Panc1 (cell line): Measurements from ENCODE around the gene WDR70. TPM values are rescaled to one million over a fixed set of nuclear protein-coding genes. Genes with fewer than 3 reads are reported as not detected.

Source experiments
- ATAC-seq: fragments of 200-7000 bp; cut with Tn5 transposase; 2 replicates; pipeline ENCODE4 v1.9.1; 2020; ENCODE audit warnings: mild to moderate bottlenecking, moderate library complexity
- BruUV-seq: library from RNA; stranded (reverse); fragments of 400-500 nt; replicated peaks from 2 replicates; lab custom pipeline; 2021; lab: Mats Ljungman, UMichigan
- CTCF ChIA-PET: fragments of 300-600 bp; sonication (Branson Sonifier 250); formaldehyde crosslinking; loops from one replicate; lab custom pipeline; 2022; ENCODE audit warnings: antibody characterized with exemption; lab: Charles Lee
- POLR2A ChIA-PET: fragments of 300-600 bp; sonication (Branson Sonifier 250); formaldehyde crosslinking; loops from one replicate; lab custom pipeline; 2022; ENCODE audit warnings: antibody characterized with exemption; lab: Charles Lee
- DNase-seq: peaks from one replicate; pipeline ENCODE4 v3.0.0-alpha.2; 2010; ENCODE audit warnings: low read depth, low spot score
- H3K27ac ChIP-seq: 2 replicates; pipeline ENCODE4 v1.5.1; 2011; ENCODE audit warnings: mild to moderate bottlenecking, low read length, inconsistent platforms
- H3K27me3 ChIP-seq: fragments of 200-500 bp; sonication (Bioruptor generic); 2 replicates; pipeline ENCODE4 v1.6.0; 2014; ENCODE audit warnings: low read length, inconsistent platforms; ENCODE audit not compliant: control insufficient read depth, insufficient read depth
- H3K36me3 ChIP-seq: fragments of 200-500 bp; sonication (Bioruptor generic); 2 replicates; pipeline ENCODE4 v1.5.1; 2014; ENCODE audit warnings: inconsistent platforms, mild to moderate bottlenecking, low read length, moderate library complexity; ENCODE audit not compliant: control insufficient read depth, insufficient read depth
- H3K4me1 ChIP-seq: 2 replicates; pipeline ENCODE4 v1.5.1; 2011; ENCODE audit warnings: inconsistent platforms, mild to moderate bottlenecking, low read length, moderate library complexity; ENCODE audit not compliant: control insufficient read depth, insufficient read depth
- H3K4me3 ChIP-seq, 2 experiments: 2 replicates each; pipeline ENCODE4 v1.5.1; 2011 to 2012; ENCODE audit warnings: low read depth in 2 of 2, low read length in 2 of 2, mild to moderate bottlenecking in 2 of 2, inconsistent platforms in 1 of 2, moderate library complexity in 1 of 2
- H3K9me3 ChIP-seq: fragments of 200-500 bp; sonication (Bioruptor generic); 2 replicates; pipeline ENCODE4 v1.5.1; 2014; ENCODE audit warnings: low read depth, mild to moderate bottlenecking, inconsistent platforms, low read length, moderate library complexity; ENCODE audit not compliant: control insufficient read depth, insufficient read depth
- CTCF ChIP-seq: fragments of 450-650 bp; IDR thresholded peaks from 2 replicates; pipeline ENCODE4 v1.5.1; 2017; ENCODE audit warnings: mild to moderate bottlenecking
- POLR2AphosphoS5 ChIP-seq: IDR thresholded peaks from 2 replicates; pipeline ENCODE4 v1.6.1; 2012; ENCODE audit warnings: mild to moderate bottlenecking, low read depth, low read length, moderate library complexity
- REST ChIP-seq, 2 experiments: IDR thresholded peaks; 2 replicates each; pipeline ENCODE4 v1.6.1; 2011 to 2012; ENCODE audit warnings: low read depth in 2 of 2, control low read depth in 1 of 2, low read length in 1 of 2, mild to moderate bottlenecking in 1 of 2, moderate library complexity in 1 of 2; ENCODE audit not compliant: insufficient read depth in 1 of 2
- SIN3A ChIP-seq: IDR thresholded peaks from 2 replicates; pipeline ENCODE4 v1.6.1; 2012; ENCODE audit warnings: low read depth, mild to moderate bottlenecking, low read length, moderate library complexity, borderline replicate concordance; ENCODE audit not compliant: insufficient read depth
- TCF7L2 ChIP-seq: IDR thresholded peaks from 2 replicates; pipeline ENCODE4 v1.6.1; 2011; ENCODE audit warnings: mild to moderate bottlenecking, low read depth, low read length, inconsistent platforms
- in situ Hi-C: cut with HindIII; loops from 2 replicates; pipeline ENCODE4 v1.10.0; 2016; ENCODE audit warnings: low sequenced_read_pairs, low pct_unique_long_range_greater_than_20kb
- intact Hi-C: fragments of 100-400 bp; cut with micrococcal nuclease; formaldehyde crosslinking; loops from one replicate; pipeline ENCODE4 v1.10.0; 2022; ENCODE audit not compliant: unreplicated experiment
- total RNA-seq: library from RNA; stranded (reverse); gene quantifications from one replicate; pipeline ENCODE4 v1.2.1, GENCODE V29; 2021; ENCODE audit not compliant: unreplicated experiment

Gene WDR70
- total RNA-seq, 1 experiment from 2014 or later = 29.5 TPM

GRCh38 chr5:37715361-37715760 lies 336.2 kb downstream of the WDR70 start:
- POLR2A ChIA-PET = no interaction called here

GRCh38 chr5:37715992-37716391 lies 336.9 kb downstream of the WDR70 start:
- ChIA-PET CTCF (no interaction called here), POLR2A (no interaction called here)
- no peak overlapping the region for H3K4me3 ChIP-seq
- no TSS peak for BruUV-seq
- no peak for DNase-seq
- no peaks in the 10 kb centered on the region for H3K36me3 ChIP-seq
- TF ChIP-seq TCF7L2 = no peak
- TF ChIP-seq POLR2AphosphoS5 = no peak
- TF ChIP-seq SIN3A = no peak
- TF ChIP-seq CTCF = no peak
- no peak overlapping the region for H3K27ac ChIP-seq
- no peaks in the 10 kb centered on the region for H3K9me3 ChIP-seq
- intact Hi-C loops = no loop called here
- peaks cover 7% of the 10 kb centered on the region; the same call in 1 of the 2 replicates for H3K4me1 ChIP-seq
- H3K27me3 ChIP-seq = no peaks in the 10 kb centered on the region
- in situ Hi-C loops = no loop called here
- no peak for ATAC-seq

More at GRCh38 chr5:37715361-37715760, 336.2 kb downstream of the WDR70 start:
- BruUV-seq = no TSS peak
- Histone ChIP-seq H3K27me3 (no peaks in the 10 kb centered on the region), H3K36me3 (no peaks in the 10 kb centered on the region), H3K27ac (no peak overlapping the region), H3K4me3 (no peak overlapping the region), H3K4me1 (peaks cover 7% of the 10 kb centered on the region; the same call in 1 of the 2 replicates), H3K9me3 (no peaks in the 10 kb centered on the region)
- ATAC-seq (no peak), DNase-seq (no peak)
- CTCF ChIA-PET = no interaction called here
- TF ChIP-seq SIN3A (no peak), TCF7L2 (no peak), CTCF (no peak), REST (IDR thresholded peaks at IDR 0.05; ENCODE audit: insufficient read depth in 1 of 2, low read depth in 2 of 2, low read length in 1 of 2) (no peak), POLR2AphosphoS5 (no peak)
- in situ Hi-C loops (no loop called here), intact Hi-C loops (no loop called here)
